Loucy (cell line): Measurements from ENCODE around the gene PAM.

Source experiments
- CTCF ChIP-seq: fragments of 200-600 bp; sonication (generic); conservative IDR thresholded peaks from 2 replicates; pipeline ENCODE4 v1.5.1; 2014; ENCODE audit warnings: mild to moderate bottlenecking, antibody characterized with exemption, low read length
- EZH2phosphoT487 ChIP-seq: fragments of 200-600 bp; IDR thresholded peaks from 2 replicates; pipeline ENCODE4 v1.6.1; 2018; ENCODE audit warnings: antibody characterized with exemption, mild to moderate bottlenecking, moderate library complexity, borderline replicate concordance

GRCh38 chr5:102922111-102922720 lies 167.1 kb downstream of the PAM start:
- TF ChIP-seq CTCF = no peak
- TF ChIP-seq EZH2phosphoT487 = no peak
